HEK293T (cell line): Measurements from ENCODE around the gene CDPF1.

Experiments used
- CTCF ChIA-PET: fragments of 350-600 bp; formaldehyde crosslinking; extraction: SDS; loops from one replicate; lab custom pipeline; 2021; ENCODE audit warnings: antibody characterized with exemption, inconsistent platforms; lab: Yijun Ruan, JAX
- POLR2A ChIA-PET: fragments of 350-600 bp; formaldehyde crosslinking; extraction: SDS; loops from one replicate; lab custom pipeline; 2020; ENCODE audit warnings: antibody characterized with exemption, inconsistent platforms; lab: Yijun Ruan, JAX
- DNase-seq: peaks from one replicate; pipeline ENCODE4 v3.0.0; 2012; ENCODE audit warnings: mixed read lengths; ENCODE audit errors: extremely low spot score
- ARNT ChIP-seq: fragments of 450-650 bp; IDR thresholded peaks from 2 replicates; pipeline ENCODE4 v1.6.1; 2017; ENCODE audit warnings: mild to moderate bottlenecking
- BHLHE40 ChIP-seq: fragments of 450-650 bp; IDR thresholded peaks from 2 replicates; pipeline ENCODE4 v1.6.1; 2016; ENCODE audit warnings: mild to moderate bottlenecking, moderate library complexity, borderline replicate concordance
- CTBP1 ChIP-seq: fragments of 450-650 bp; IDR thresholded peaks from 2 replicates; pipeline ENCODE4 v1.6.1; 2016; ENCODE audit warnings: borderline replicate concordance
- ELF4 ChIP-seq: fragments of 450-650 bp; IDR thresholded peaks from 2 replicates; pipeline ENCODE4 v1.6.1; 2017; ENCODE audit warnings: antibody characterized with exemption
- FOXA1 ChIP-seq: fragments of 450-650 bp; IDR thresholded peaks from 2 replicates; pipeline ENCODE4 v1.6.1; 2016; ENCODE audit warnings: mild to moderate bottlenecking
- FOXK2 ChIP-seq: fragments of 450-650 bp; IDR thresholded peaks from 2 replicates; pipeline ENCODE4 v1.6.1; 2016; ENCODE audit warnings: mild to moderate bottlenecking
- FOXM1 ChIP-seq: fragments of 450-650 bp; IDR thresholded peaks from 2 replicates; pipeline ENCODE4 v1.6.1; 2017; ENCODE audit warnings: mild to moderate bottlenecking, borderline replicate concordance
- HDGF ChIP-seq: fragments of 450-650 bp; IDR thresholded peaks from 2 replicates; pipeline ENCODE4 v1.6.1; 2017; ENCODE audit warnings: antibody characterized with exemption, borderline replicate concordance
- L3MBTL2 ChIP-seq: fragments of 450-650 bp; conservative IDR thresholded peaks from 2 replicates; pipeline ENCODE4 v1.6.1; 2016; ENCODE audit warnings: mild to moderate bottlenecking
- LEF1 ChIP-seq: fragments of 450-650 bp; IDR thresholded peaks from 2 replicates; pipeline ENCODE4 v1.6.1; 2017; ENCODE audit warnings: mild to moderate bottlenecking, borderline replicate concordance
- NFRKB ChIP-seq: fragments of 450-650 bp; IDR thresholded peaks from 2 replicates; pipeline ENCODE4 v1.6.1; 2016; ENCODE audit warnings: mild to moderate bottlenecking, moderate library complexity
- SP1 ChIP-seq: fragments of 450-650 bp; IDR thresholded peaks from 2 replicates; pipeline ENCODE4 v1.6.1; 2017
- SUZ12 ChIP-seq: fragments of 450-650 bp; IDR thresholded peaks from 2 replicates; pipeline ENCODE4 v1.6.1; 2016; ENCODE audit warnings: mild to moderate bottlenecking
- TARDBP ChIP-seq: fragments of 450-650 bp; IDR thresholded peaks from 2 replicates; pipeline ENCODE4 v1.6.1; 2016
- ZNF384 ChIP-seq: fragments of 450-650 bp; IDR thresholded peaks from 2 replicates; pipeline ENCODE4 v1.6.1; 2016
- TF ChIP-seq, protein P1 (sequence below): fragments of 450-650 bp; IDR thresholded peaks from 2 replicates; pipeline ENCODE4 v1.6.1; 2016

CDPF1 gene

DNA sequence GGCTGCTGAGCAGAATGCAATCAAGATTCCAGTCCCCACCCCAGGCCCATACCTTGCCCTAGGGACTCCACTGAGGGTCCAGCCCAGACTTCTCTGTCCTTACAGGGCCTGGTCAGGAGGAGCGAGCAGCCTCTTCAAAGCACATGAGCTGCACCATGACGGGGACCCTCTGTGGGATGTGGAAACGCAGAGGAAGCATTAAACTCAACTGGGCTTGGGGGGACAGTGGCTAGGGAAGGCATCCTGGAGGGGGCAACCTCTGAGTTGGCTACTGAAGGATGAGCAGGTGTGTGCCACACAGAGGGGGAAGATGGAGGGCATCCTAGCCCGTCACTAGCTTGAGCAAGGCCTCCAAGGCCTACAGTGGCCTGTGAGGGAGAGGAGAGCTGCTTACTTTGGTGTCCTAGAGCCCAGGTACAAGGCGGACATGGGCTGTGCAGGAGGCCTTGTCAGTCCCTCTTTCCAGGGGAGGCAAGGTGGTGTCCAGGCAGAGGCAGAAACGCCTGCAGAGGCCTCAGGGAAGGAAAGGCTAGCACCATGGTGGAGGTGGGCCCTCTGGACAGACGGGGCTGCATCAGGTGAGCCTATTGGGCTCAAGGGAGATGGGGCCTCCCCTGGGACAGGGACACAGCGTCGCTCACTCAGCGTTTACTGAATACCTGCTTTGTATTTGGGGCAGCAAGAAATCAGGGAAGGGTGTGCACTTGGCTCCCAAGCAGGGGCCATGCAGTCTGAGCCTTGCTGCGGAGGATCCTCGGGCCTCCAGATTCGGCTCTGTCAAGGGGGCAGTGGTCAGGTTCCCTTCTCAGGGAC lies 32.0 kb upstream of the CDPF1 start:
- ChIA-PET CTCF (no interaction called here), POLR2A (interaction anchor here (1.1 to 7.2 kb wide), 2 partner anchors 15 to 32 kb away, joined by 3 to 28 read pairs; partner anchors contain the start of genes CDPF1 and TTC38)
- TF ChIP-seq SUZ12 = no peak
- TF ChIP-seq FOXA1 = no peak
- no peak for TF ChIP-seq ZNF384
- TF ChIP-seq ARNT = no peak
- no peak for TF ChIP-seq TARDBP
- no peak for TF ChIP-seq BHLHE40
- TF ChIP-seq FOXM1 = no peak
- TF ChIP-seq, protein P1, sequence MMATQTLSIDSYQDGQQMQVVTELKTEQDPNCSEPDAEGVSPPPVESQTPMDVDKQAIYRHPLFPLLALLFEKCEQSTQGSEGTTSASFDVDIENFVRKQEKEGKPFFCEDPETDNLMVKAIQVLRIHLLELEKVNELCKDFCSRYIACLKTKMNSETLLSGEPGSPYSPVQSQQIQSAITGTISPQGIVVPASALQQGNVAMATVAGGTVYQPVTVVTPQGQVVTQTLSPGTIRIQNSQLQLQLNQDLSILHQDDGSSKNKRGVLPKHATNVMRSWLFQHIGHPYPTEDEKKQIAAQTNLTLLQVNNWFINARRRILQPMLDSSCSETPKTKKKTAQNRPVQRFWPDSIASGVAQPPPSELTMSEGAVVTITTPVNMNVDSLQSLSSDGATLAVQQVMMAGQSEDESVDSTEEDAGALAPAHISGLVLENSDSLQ = no peak
- no peak for TF ChIP-seq ELF4
- TF ChIP-seq NFRKB = no peak
- TF ChIP-seq FOXK2 = no peak
- TF ChIP-seq HDGF = no peak
- TF ChIP-seq SP1 = no peak
- TF ChIP-seq LEF1 = no peak
- TF ChIP-seq L3MBTL2 = no peak
- no peak for TF ChIP-seq CTBP1
- DNase-seq = no peak

DNA sequence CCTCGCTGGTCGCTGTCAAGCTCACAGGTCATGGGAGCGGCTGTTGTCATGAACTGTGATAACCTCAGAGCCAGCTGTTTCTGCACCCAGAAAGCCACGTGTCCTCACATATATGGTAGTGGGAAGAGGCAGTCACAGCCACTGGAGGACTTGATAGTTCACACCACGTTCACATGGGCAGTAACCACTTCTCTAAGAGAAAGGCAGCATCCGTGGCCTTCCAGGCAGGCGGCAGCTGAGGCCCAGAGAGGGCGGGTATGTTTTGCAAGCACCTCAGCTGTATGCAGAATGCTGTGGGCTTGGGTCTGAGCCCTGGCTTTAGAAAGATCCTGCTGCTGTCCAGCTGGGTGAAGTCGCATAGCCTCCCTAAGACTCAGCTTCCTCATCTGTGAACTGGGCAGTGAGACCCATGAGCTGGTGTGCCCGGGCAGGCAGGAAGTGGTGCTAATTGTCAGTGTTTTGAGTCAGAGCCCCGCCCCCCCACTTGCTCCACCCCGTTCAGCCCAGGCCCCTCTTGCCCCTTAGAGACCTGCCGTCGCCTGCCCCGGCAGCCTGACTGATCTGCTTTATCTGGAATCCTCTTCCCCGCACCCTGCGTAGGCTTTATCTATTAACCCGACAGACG lies 31.0 kb upstream of the CDPF1 start:
- no peak for TF ChIP-seq LEF1
- no peak for TF ChIP-seq SP1
- TF ChIP-seq BHLHE40 = no peak
- TF ChIP-seq ARNT = no peak
- no peak for TF ChIP-seq CTBP1
- TF ChIP-seq TARDBP = no peak
- no peak for TF ChIP-seq FOXM1
- no peak for TF ChIP-seq NFRKB
- TF ChIP-seq ELF4 = no peak
- TF ChIP-seq HDGF = no peak
- no peak for TF ChIP-seq SUZ12
- TF ChIP-seq, protein P1 = no peak
- TF ChIP-seq FOXA1 = no peak
- TF ChIP-seq L3MBTL2 = no peak
- TF ChIP-seq FOXK2 = no peak
- no peak for TF ChIP-seq ZNF384
- DNase-seq = no peak
- CTCF ChIA-PET = no interaction called here

DNA sequence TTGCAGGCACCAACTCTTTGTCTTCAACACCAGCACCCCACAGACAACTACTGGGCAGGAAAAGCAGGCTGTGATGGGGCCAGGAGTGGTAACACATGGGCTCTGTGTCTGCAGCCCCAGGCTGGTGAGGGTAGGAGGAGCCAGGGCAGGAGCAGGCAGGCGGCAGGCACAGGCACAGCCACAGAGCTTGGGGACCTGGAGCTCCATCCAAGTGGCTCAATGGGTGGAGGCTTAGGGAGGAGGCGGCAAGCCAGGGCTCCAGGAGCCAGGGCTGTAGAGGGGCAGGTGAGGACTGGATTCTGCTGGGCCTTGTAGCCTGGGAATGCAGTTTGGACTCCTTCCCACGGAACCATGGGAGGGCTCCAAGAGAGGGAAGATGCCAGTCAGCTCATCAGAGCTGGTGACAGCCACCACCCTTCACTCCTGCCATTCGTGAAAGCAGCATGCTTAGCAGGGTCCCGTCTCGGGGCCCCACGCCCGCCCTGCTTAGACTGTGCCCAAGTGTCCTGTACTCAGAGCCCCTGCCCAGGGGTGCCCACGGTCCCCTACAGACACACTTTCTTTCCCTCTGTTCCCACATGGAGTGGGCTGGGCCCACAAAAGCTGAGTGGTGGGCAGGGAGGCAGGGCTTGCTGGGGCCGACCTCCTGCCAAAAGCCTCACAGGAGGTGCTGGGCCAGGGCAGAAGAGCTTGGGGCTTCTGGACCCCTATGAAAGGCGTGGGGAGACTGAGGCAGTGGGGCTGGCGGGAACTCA lies 30.1 kb upstream of the CDPF1 start:
- no peak for DNase-seq
- ChIA-PET POLR2A (interaction anchor here (0.6 to 7.2 kb wide), 3 partner anchors 13 to 55 kb away, joined by 3 to 28 read pairs (median 8); partner anchors contain the start of genes GTSE1, TRMU and TTC38), CTCF (no interaction called here)
- TF ChIP-seq NFRKB (no peak), FOXA1 (no peak), BHLHE40 (no peak), ZNF384 (no peak)

More for the DNA sequence above, 31.0 kb upstream of the CDPF1 start:
- POLR2A ChIA-PET = interaction anchor here (0.6 to 7.2 kb wide), 3 partner anchors 14 to 54 kb away, joined by 3 to 28 read pairs (median 8); partner anchors contain the start of genes GTSE1, TRMU and TTC38

DNA sequence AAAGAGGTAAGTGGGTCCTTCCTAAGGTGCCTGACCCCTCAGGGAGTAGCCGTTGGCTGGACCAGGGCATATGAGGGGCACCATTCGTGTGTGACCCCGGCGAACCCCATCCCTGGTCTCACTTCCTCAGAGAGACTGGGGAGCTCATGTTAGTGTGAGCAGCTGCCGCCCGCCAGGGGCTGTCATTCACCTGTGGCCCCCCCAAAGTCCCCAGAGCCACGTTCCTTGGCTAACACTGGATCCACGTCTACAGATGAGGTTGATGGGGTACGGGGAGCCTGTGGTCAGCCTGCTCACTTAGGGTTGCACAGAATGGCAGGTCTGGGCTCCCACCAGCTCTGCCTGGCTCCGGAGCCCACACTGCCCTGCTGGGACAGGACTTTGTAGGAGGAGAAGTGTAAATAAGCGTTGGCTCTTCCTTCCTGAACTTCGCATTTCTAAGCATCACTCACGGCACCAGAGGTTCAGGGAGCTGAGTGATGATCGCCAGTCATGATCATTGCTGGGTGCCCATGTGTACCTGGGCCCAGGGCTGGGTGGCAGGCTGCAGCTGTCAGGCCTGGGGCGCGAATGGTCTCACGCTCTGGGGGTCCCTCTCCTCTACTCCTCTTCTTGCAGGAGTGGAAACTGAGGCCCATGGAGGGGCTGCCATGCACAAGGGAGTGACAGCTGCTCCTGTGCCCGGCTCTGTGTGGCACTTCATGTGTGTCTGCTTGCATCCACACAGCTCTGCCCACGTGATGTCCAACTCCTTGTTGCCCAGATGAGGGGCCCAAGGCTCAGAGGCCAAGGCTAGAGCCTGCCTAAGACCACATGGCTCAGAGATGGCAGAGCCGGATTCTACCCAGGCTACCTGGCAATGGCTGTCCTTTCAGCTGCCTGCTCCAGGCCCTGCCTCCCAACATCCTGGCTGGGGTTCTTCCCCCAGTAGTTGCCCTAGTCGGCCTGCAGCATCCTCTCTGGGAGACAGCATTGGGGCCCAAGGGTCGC lies 28.9 kb upstream of the CDPF1 start:
- POLR2A ChIA-PET = interaction anchor here (1.0 to 7.2 kb wide), 2 partner anchors 9 to 11 kb away, joined by 4 to 28 read pairs; partner anchors contain the start of gene TTC38

More for the DNA sequence above, 28.9 kb upstream of the CDPF1 start:
- CTCF ChIA-PET = interaction anchor here (1.3 kb wide), 1 partner anchor 273 kb away, joined by 4 read pairs; no protein-coding TSS in a partner anchor
- TF ChIP-seq LEF1 = no peak
- TF ChIP-seq L3MBTL2 = no peak
- TF ChIP-seq FOXK2 = no peak
- TF ChIP-seq, protein P1 = no peak
- TF ChIP-seq SUZ12 = no peak
- no peak for TF ChIP-seq ZNF384
- no peak for TF ChIP-seq NFRKB
- TF ChIP-seq ARNT = no peak
- TF ChIP-seq ELF4 = no peak
- TF ChIP-seq HDGF = no peak
- TF ChIP-seq FOXA1 = no peak
- TF ChIP-seq BHLHE40 = no peak
- no peak for TF ChIP-seq TARDBP
- TF ChIP-seq FOXM1 = no peak
- TF ChIP-seq SP1 = no peak
- TF ChIP-seq CTBP1 = no peak
- no peak for DNase-seq
